Esophagus squamous epithelium (tissue), 5 donors: ENCODE data around the gene AUTS2. TPM values are rescaled to one million over a fixed set of nuclear protein-coding genes. Genes with fewer than 3 reads are reported as not detected.

Experiments
- DNase-seq: peaks from one replicate; lab custom pipeline; 2025; lab: John Stamatoyannopoulos, UW
- H3K27ac ChIP-seq, 4 donors: fragments of 200-600 bp; sonication (generic); one replicate each; pipeline ENCODE4 v1.5.1; 2016 to 2019; ENCODE audit warnings: mild to moderate bottlenecking in 1 of 4
- H3K27me3 ChIP-seq, 4 donors: fragments of 200-600 bp; sonication (generic); 1 replicate in 3 of 4; 2 replicates in 1 of 4; pipeline versions ENCODE4 v1.5.1 to v1.6.0; 2017 to 2021; ENCODE audit warnings: antibody characterized with exemption in 1 of 4
- H3K36me3 ChIP-seq, 3 donors: fragments of 200-600 bp; sonication (generic); one replicate each; pipeline ENCODE4 v1.5.1; 2016 to 2019
- H3K4me1 ChIP-seq, 3 donors: fragments of 200-600 bp; sonication (generic); one replicate each; pipeline ENCODE4 v1.5.1; 2017 to 2019
- H3K4me3 ChIP-seq, 4 donors: fragments of 200-600 bp; sonication (generic); 1 replicate in 3 of 4; 2 replicates in 1 of 4; pipeline ENCODE4 v1.5.1; 2016 to 2019; ENCODE audit warnings: mild to moderate bottlenecking in 2 of 4, moderate library complexity in 1 of 4
- H3K9me3 ChIP-seq, 3 donors: fragments of 200-600 bp; sonication (generic); one replicate each; pipeline ENCODE4 v1.5.1; 2016 to 2019
- POLR2A ChIP-seq, 4 donors: fragments of 450-650 bp; IDR thresholded peaks; one replicate each; pipeline ENCODE4 v1.6.1; 2017; ENCODE audit warnings: antibody characterized with exemption in 4 of 4, mild to moderate bottlenecking in 4 of 4, moderate library complexity in 3 of 4
- WGBS, 2 donors: methylation state at CpG; one replicate each; pipeline ENCODE4 v1.1.5; 2018; 5-methylcytosine and 5-hydroxymethylcytosine counted together
- intact Hi-C: fragments of 100-400 bp; cut with DNase I; formaldehyde crosslinking; loops from one replicate; pipeline ENCODE4 v1.15.0; 2022
- total RNA-seq, 4 donors: library from RNA; depleted of rRNA; stranded (reverse); fragments of >200 nt; gene quantifications; one replicate each; pipeline ENCODE4 v1.1.0, GENCODE V29; 2016
- TF ChIP-seq, protein P1 (sequence below), 6 experiments: fragments of 450-650 bp in 4 of 6; fragments of 200-600 bp in 2 of 6; sonication (generic) in 2 of 6; IDR thresholded peaks; one replicate each; pipeline ENCODE4 v1.5.1; 2016 to 2019; ENCODE audit warnings: antibody characterized with exemption in 6 of 6, mild to moderate bottlenecking in 4 of 6, moderate library complexity in 4 of 6
- donor health status: DM: yes; HTN: yes; CAD: no.

AUTS2 gene
- total RNA-seq, 4 donors from 2014 or later = 9.5 to 36.2 (median 23.0) TPM

DNA sequence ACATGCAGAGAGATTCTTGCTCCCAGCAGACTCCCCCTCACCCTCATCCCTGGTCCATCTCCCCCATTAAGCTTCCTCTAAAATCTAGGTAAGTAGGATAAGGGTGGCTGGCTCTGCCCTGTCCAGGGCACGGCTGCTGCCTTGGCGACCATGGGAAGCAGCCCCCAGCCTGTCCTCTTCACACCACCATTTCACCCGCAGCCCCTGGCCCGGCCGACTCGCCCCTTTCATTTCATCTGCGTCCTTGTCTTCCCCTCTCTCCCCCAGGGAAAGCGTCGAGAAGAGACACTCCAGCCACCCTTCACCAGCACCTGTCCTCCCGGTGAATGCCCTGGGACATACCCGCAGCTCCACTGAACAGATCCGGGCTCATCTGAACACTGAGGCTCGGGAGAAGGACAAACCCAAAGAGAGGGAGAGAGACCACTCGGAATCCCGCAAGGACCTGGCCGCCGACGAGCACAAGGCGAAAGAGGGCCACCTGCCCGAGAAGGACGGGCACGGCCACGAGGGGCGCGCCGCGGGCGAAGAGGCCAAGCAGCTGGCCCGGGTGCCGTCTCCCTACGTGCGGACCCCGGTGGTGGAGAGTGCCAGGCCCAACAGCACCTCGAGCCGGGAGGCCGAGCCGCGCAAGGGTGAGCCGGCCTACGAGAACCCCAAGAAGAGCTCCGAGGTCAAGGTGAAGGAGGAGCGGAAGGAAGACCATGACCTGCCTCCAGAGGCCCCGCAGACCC is 1191.4 kb downstream of the AUTS2 start:
- DNase-seq = no peak
- H3K9me3 ChIP-seq = no peaks in the 10 kb centered on the region
- no peak overlapping the region for H3K4me3 ChIP-seq
- TF ChIP-seq, protein P1, sequence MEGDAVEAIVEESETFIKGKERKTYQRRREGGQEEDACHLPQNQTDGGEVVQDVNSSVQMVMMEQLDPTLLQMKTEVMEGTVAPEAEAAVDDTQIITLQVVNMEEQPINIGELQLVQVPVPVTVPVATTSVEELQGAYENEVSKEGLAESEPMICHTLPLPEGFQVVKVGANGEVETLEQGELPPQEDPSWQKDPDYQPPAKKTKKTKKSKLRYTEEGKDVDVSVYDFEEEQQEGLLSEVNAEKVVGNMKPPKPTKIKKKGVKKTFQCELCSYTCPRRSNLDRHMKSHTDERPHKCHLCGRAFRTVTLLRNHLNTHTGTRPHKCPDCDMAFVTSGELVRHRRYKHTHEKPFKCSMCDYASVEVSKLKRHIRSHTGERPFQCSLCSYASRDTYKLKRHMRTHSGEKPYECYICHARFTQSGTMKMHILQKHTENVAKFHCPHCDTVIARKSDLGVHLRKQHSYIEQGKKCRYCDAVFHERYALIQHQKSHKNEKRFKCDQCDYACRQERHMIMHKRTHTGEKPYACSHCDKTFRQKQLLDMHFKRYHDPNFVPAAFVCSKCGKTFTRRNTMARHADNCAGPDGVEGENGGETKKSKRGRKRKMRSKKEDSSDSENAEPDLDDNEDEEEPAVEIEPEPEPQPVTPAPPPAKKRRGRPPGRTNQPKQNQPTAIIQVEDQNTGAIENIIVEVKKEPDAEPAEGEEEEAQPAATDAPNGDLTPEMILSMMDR (IDR thresholded peaks at IDR 0.05) = no peak
- no peak for TF ChIP-seq POLR2A (IDR thresholded peaks at IDR 0.05)
- intact Hi-C loops = no loop called here
- H3K4me1 ChIP-seq = no peaks in the 10 kb centered on the region
- WGBS, 2 donors = 95% methylated on average over 42 of the region's 43 CpGs; no CpG with 5 or more reads in 1 of the 2 donors
- H3K36me3 ChIP-seq = peaks cover 13 to 97% (median 35%) of the 10 kb centered on the region in 3 donors
- H3K27ac ChIP-seq = no peak overlapping the region
- H3K27me3 ChIP-seq = no peaks in the 10 kb centered on the region

DNA sequence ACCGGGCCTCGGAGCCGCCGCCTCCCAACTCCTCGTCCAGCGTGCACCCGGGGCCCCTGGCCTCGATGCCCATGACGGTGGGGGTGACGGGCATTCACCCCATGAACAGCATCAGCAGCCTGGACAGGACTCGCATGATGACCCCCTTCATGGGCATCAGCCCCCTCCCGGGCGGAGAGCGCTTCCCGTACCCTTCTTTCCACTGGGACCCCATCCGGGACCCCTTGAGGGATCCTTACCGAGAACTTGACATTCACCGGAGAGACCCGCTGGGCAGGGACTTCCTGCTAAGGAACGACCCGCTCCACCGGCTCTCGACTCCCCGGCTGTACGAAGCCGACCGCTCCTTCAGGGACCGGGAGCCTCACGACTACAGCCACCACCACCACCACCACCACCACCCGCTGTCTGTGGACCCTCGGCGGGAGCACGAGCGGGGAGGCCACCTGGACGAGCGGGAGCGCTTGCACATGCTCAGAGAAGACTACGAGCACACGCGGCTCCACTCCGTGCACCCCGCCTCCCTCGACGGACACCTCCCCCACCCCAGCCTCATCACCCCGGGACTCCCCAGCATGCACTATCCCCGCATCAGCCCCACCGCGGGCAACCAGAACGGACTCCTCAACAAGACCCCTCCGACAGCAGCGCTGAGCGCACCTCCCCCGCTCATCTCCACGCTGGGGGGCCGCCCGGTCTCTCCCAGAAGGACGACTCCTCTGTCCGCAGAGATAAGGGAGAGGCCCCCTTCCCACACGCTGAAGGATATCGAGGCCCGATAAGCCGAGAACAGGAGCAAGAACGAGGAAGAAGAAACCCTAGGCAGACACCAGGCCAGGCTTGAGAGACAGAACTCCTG is 1192.2 kb downstream of the AUTS2 start:
- Histone ChIP-seq H3K36me3 (peaks cover 13 to 92% (median 28%) of the 10 kb centered on the region in 3 donors), H3K27ac (no peak overlapping the region), H3K9me3 (no peaks in the 10 kb centered on the region), H3K4me1 (no peaks in the 10 kb centered on the region), H3K4me3 (no peak overlapping the region), H3K27me3 (no peaks in the 10 kb centered on the region)
- intact Hi-C loops = no loop called here
- no peak for TF ChIP-seq POLR2A (IDR thresholded peaks at IDR 0.05)
- TF ChIP-seq, protein P1 (IDR thresholded peaks at IDR 0.05) = no peak
- WGBS, 2 donors = 91% methylated on average over 5 to 14 of the region's 63 CpGs
- no peak for DNase-seq

DNA sequence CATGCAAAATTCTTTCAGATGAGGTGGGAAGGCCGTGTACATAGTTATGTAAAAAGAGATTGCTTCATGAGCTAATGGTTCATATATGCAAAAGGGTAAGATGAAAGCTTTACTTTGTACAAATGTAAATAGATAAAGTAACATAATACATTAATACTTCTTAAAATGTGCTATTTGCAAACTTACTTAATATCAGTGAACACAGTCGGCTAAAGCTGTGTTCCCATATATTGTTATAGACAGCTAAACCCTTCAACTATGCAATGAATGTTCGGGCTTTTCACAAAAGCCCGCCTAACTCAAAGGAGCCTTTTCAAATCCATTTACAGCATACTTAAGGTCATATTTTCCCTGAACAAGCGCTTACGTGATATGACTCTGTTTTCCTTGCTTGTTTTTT is 1193.1 kb downstream of the AUTS2 start:
- 87 to 90% methylated on average over 6 of the region's 6 CpGs for WGBS, 2 donors
- DNase-seq = no peak
- Histone ChIP-seq H3K4me3 (no peak overlapping the region), H3K9me3 (no peaks in the 10 kb centered on the region), H3K27ac (no peak overlapping the region), H3K27me3 (no peaks in the 10 kb centered on the region), H3K36me3 (peaks cover 13 to 83% (median 28%) of the 10 kb centered on the region in 3 donors), H3K4me1 (no peaks in the 10 kb centered on the region)
- intact Hi-C loops = no loop called here
- TF ChIP-seq POLR2A (IDR thresholded peaks at IDR 0.05) = no peak
- TF ChIP-seq, protein P1 (IDR thresholded peaks at IDR 0.05) = no peak

DNA sequence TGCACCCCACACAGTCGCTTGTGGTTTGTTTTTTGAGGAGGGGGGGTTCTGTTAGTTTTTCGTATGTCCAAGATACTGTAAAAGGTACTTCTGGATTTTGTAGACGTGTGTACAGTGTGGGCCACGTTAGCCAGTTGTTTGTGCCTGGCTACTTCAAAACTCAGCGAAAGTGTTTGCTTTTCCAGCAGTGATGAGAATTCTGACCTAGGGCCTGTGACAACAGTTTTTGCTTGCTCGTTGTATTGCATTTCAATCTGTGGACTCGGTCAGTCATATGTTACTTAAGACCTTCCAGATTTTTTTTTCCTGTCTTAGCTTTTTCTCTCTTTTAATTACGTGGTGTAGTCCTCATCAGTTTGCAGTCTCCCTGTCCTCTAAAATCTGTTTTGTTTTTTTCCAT is 1194.8 kb downstream of the AUTS2 start:
- WGBS, 2 donors = 83 to 95% methylated on average over 8 of the region's 8 CpGs
- no peak for DNase-seq
- intact Hi-C loops = no loop called here

More for the DNA sequence above, 1194.8 kb downstream of the AUTS2 start:
- TF ChIP-seq, protein P1 (IDR thresholded peaks at IDR 0.05) = no peak
- TF ChIP-seq POLR2A (IDR thresholded peaks at IDR 0.05) = no peak
- H3K4me3 ChIP-seq = no peak overlapping the region
- H3K9me3 ChIP-seq = no peaks in the 10 kb centered on the region
- H3K27me3 ChIP-seq = no peaks in the 10 kb centered on the region
- no peak overlapping the region for H3K27ac ChIP-seq
- H3K36me3 ChIP-seq = peaks cover 13 to 66% (median 17%) of the 10 kb centered on the region in 3 donors
- H3K4me1 ChIP-seq = no peaks in the 10 kb centered on the region
